Measurements from ENCODE around the gene SOX13.

GRCh38 chr1:204036882-204037655, 35.8 kb upstream of the SOX13 start:
- no peak; the same call in 1 of the 2 replicates for TF ChIP-seq CTCF (IDR thresholded peaks at IDR 0.05)
- TF ChIP-seq ZFX (IDR thresholded peaks at IDR 0.05; ENCODE audit: borderline replicate concordance) = no peak
